Measurements from ENCODE around the gene AFF2.

AFF2 gene

GRCh38 chrX:148537556-148538182, 37.3 kb downstream of the AFF2 start:
- DNase-seq = no peak

- no peak for DNase-seq
Measured at GRCh38 chrX:148538582-148538981, 38.2 kb downstream of the AFF2 start.

GRCh38 chrX:148540114-148540513, 39.7 kb downstream of the AFF2 start:
- no peak for DNase-seq

GRCh38 chrX:148540671-148541583, 40.5 kb downstream of the AFF2 start:
- no peak for DNase-seq

DNA sequence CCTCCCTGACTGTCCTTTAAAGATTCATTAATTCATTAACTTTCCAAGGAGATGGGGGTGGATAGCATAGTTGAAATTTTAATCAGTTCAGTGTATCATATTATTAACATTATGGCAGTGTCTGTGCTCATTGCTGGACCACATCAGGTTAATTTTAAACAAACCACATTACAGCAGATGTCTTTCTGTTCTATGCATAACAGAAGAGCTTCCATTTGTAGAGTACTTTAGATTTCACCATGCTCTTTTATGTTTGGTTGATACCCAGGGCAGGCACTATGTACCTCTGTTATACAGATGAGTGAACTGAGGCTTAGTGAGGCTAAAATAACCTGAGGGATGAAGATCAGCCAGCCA, 41.1 kb downstream of the AFF2 start:
- DNase-seq = no peak

DNA sequence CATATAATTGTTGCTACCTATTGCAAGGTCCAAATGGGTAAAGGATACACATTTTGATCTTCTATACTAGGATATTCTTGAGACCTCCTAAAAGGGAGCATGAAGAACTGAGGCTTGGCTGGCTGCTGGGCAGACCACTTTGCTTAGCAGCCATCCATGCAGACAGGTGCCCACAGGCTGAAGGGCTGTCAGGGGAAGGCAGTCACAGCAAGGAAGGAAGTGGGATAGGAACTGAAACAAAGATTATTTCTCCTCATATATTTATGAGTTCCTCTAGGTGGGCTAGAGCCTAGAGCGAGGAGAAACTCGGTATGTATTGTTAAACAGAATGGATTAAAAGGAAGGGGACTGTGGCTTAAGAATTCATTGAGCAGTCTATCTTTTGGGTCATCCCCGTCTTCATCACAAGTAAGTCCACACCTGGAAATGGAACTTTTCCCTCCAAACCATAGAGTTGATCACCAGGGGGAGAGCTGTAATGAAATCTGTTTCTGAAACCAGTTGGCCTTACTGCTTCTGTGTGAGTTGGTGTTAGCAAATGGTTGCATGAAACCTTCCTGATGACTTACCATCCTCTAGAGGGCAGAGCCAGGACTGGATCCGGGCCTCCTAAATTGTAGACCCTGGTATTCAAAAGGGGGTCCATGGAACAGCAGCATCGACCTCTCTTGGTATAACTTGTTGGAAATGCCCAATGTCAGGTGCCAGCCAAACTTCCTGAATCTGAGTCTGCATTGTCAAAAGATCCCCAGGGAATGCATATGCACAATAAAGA, 42.3 kb downstream of the AFF2 start:
- DNase-seq = no peak

GRCh38 chrX:148552775-148553174, 52.4 kb downstream of the AFF2 start:
- no peak for DNase-seq

DNA sequence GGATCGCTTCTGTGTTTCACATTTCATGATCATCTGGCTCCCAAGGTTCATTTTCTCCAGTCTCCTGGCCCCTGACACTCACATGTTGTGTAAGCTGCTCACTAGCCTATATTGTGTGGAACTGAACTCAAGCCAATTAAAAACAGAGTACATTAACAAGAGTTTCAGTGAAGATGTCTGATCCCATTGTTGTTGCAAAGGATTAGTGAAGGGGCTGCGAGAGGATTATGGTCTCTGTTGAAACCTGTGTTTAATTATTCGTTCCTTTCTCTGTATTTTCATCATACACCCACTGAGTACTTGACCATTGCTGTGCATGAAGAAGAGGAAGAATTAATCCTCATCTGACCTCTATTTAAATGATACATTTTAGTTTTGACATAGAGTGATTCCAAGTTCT, 54.7 kb downstream of the AFF2 start:
- no peak for DNase-seq

- DNase-seq = no peak
Measured at GRCh38 chrX:148555571-148556243, 55.3 kb downstream of the AFF2 start.

DNA sequence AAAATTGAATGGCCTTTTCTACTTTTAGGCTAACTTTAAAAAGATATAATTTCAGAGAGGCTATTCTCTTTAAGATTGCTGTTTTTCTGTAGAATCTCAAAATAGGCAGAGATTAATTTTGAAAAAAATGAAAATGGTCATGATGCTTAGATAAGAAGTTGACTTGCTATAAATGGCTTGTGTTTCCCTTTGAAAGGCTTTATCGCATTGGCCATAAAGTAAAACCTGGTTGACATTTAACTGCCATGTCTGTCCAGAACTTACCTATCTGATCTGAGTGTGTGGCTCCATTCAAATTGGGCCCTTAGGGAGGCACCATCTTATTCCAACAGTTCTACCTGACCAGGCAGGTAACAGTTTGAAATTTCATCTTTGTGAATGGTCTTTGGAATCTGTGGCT, 56.1 kb downstream of the AFF2 start:
- no peak for DNase-seq

DNA sequence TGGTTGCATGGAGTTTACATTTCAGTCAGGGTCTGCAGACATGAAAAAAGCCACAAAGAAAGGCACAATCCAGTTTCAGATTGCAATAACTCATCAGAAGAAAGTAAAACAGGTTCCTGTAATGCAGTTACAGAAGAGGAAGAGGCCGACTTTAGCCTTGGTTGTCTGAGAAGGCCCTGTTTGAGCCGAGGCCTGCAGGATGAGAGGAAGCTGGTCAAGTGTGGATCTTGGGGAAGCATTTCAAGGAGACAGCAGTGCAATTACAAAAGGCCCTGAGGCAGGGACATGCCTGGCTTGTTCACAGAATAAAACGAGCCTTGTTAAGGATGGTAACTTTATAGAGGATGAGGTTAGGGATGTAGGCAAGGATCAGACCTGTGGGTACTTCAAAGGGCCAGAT, 62.4 kb downstream of the AFF2 start:
- DNase-seq = no peak

- DNase-seq = no peak
Measured at GRCh38 chrX:148567229-148567628, 66.8 kb downstream of the AFF2 start.

DNA sequence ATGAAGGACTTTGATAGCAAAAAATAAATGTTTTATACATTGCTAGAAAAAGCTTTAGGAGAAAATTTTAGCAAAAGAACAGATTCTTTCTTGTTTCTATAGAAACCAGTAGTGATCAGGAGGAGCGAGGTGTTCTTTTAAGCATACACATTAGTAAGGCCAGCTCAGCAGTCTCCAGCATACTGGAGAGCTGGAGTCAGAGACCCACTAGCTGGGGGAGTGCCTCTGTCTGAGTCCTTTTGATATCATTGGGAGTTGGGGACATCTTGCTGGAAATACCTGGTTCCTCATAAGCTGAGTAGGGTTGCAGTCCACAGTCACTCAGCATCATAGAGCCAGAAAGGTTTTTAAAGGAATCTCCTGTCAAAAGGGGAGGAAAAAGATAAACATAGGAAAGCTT, 67.4 kb downstream of the AFF2 start:
- no peak for DNase-seq

GRCh38 chrX:148568763-148569162, 68.3 kb downstream of the AFF2 start:
- no peak for DNase-seq

GRCh38 chrX:148572337-148572736, 71.9 kb downstream of the AFF2 start:
- DNase-seq = no peak

GRCh38 chrX:148573119-148573518, 72.7 kb downstream of the AFF2 start:
- no peak for DNase-seq

GRCh38 chrX:148574237-148574973, 74.0 kb downstream of the AFF2 start:
- no peak for DNase-seq

GRCh38 chrX:148576396-148576795, 76.0 kb downstream of the AFF2 start:
- DNase-seq = no peak

DNA sequence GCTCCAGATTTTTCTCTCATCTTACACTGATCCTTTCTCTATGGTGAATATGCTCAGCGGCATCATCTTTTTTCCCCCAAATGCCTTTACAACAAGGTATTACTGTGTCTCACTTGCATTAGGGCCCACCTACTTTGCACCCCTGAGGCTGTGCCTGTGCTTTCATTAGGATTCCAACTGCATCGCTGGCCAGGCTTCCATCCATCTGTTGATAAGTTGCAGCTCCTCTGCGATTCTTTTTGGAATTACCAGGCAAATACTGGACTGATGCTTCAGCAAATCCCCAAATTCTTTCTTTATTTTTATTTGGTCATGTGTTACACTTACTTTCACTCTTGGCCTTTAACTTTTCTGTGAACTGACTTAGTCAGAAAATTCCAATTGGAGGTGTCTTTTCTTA, 77.3 kb downstream of the AFF2 start:
- DNase-seq = no peak

- DNase-seq = no peak
Measured at GRCh38 chrX:148580016-148580415, 79.6 kb downstream of the AFF2 start.

- no peak for DNase-seq
Measured at GRCh38 chrX:148582353-148582752, 81.9 kb downstream of the AFF2 start.

GRCh38 chrX:148588649-148589310, 88.4 kb downstream of the AFF2 start:
- no peak for DNase-seq

Data from NCI-H2081 treated with DMSO at 0.1 percent for 48 hours (cell line).